ENCODE results near the gene ZNF101. TPM values are rescaled to one million over a fixed set of nuclear protein-coding genes. Genes with fewer than 3 reads are reported as not detected.

Gene ZNF101
- 6.9 and 14.7 TPM in 2 replicates for total RNA-seq

DNA sequence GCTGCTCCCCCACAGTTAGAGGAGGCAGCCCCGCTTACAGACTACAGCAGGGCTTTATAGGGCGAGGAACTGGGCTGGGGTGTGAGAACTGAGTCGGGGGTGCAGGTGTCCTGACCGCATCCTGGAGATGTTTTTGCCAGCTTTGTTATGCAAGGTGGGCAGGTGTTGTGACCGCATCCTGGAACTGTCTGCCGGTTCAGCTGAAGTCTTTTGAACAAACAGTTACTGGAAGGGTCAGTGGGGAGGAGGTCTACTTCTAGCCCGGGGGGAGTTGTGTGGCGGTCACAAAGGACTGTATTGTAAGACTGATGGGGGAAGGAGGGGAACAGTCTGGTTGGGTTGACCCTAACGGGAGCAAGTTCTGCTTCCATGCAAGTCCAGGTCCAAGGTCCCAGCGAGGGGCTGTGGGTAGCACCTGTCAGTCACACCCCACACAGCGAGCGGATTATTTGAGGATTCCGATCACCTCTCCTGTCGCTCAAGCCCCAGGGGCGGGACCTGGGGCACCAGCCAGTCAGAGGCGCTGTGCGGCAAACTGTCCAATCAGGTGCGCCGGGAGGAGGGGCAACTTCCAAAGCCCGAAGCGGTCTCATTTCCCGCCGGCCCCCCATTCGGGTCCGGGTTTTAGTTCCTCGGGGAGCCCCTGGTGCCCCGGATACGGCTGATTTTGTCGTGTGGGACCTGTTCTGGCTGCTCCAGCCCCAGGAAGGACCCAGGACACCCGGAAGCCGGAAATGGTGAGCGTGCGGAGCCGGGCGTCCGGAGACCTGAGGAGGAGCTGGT, at the start of gene ZNF101:
Gene ZNF101 (plus strand): TSS at position 610 of the 783 bp plus-strand sequence. CDS start 125 bp downstream, at position 735.

DNA sequence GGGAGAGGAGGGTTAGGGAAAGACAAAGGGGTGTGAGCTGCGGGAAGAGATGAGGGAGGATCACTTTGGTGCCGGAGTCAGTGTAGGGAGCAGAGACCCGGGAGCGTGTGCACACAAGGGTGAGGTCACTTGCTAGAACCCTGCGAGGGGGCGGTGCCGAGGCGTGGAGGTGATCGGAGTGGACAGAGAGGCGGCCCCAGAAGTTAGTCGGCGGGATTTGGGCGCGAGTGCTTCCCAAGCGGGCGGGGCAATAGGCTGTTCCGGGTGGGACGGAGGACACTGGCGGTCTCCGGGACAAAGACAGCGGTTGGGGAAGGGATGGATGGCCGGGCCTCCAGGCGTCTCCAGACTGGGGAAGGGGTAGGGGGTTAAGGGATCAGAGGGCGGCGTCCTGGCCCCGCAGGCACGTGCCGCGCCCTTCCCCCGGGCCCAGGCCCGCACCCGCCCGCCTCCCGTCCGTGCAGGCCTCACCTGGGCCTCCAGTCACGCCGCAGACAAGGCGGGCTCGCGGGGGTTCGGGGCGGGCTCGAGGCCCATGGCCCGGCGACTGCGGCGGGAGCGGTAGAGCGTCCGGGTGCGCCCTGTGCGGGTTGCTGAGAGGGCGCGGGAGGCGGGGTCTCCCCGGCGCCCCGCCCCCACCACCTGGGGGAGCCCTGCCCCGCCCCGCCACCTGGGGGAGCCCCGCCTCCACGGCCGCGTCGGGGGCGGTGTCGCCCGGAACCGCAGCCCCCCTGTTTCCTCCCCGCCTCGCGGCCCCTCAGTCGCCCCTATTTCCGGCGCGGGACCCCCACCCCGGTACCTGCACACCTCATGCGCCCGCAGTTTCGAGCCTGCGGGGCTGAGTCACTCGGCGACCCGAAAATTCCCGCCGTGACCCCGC, 40.8 kb upstream of the ZNF101 start, which contains the start of gene LPAR2:
Gene LPAR2 (minus strand): TSS at position 600 of the 880 bp plus-strand sequence. CDS start 945 bp downstream, outside the sequence.

GRCh38 chr19:19643158-19644053, 25.2 kb upstream of the ZNF101 start, which contains the start of gene GMIP:
TSS of gene GMIP (minus strand) at chr19:19643657. CDS start at chr19:19643529, 128 bp downstream.

DNA sequence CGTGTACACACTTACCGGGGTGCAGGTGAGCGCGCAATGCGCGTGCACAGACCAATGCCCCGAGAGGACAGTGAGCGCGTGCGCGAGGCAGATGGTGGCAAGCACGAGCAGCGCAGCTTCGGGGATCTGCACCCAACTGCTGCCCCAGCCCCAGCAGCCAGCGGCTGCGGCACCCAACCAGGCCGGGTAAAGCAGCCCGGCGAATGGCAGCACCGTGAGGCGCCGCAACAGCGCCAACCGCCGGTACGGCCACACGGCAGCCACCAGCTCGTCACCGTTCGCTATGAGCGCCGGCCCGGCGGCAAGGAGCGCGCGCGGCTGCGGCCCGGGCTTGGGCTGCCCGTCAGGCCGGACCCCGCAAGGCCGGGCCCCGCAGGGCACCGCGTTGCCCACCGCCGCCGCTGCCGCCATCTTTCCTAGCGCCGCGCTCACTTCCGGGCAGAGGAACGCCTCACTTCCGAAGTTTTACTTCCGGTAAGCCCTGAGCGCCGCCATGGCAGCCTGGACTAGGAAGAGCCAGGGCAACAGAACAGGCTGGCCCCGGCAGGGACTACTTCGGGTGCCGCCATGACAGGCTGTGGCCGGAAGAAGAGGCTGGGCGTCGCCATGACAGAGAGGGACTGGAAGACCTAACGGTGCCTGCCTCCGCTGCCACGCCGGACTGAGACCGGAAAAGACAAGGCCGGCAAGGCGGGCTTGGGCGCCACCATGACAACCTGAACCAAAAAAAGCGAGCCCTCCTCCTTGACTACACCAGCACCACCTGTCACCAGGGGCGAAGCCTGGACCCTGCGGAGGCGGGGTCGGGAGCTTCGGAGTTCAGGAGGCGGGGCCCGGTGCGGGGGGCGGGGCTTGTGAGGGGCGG, 5.2 kb upstream of the ZNF101 start, which contains the start of gene ATP13A1:
Gene ATP13A1 (minus strand): TSS at position 421 of the 865 bp plus-strand sequence. CDS start 10 bp downstream, at position 411.

DNA sequence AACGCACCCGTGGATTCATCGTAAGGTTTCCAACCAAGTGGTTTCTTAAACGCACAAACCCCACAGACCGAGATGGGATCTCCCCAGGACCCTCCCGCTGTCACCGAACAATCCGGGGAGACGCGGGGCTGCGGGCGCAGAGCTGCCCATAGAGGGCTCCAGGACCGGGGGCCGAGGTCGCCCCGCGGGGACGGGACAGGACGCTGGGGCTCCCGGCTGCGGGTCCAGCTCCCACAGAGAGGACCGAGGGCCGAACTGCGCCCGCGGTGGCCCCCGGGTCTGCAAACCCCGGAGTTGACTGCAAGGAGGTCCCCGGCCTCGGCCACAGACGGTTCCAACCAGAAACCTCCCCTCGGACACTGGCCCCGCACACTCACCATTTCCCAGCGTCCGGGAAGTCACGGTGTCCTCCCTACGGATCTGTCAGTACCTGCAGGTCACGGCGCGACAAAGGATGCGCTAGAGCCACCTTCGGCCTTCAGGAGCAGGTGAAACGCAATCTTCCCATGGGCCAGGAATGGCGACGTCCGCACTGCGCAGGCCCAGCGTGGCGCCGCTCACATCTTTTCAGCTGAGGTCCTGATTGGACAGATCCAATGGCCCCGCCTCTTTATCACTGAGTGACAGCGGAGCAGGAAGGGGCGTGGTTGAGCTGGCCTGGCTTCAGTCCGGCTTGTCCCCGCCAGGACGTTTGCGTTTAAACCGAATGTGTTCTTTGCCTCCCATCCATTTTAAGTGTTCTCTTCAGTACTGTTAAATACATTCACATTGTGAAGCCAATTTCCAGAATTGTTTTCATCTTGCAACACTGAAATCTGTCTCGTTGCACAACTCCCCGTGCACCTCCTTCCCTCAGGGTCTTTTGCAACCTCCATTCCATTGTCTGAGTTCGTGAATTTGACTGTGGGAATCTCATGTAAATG, 64.2 kb downstream of the ZNF101 start, which contains the start of gene ZNF14:
Gene ZNF14 (minus strand): TSS at position 534 of the 923 bp plus-strand sequence. CDS start 154 bp downstream, at position 380.

Small RNA genes lying within 50 kb of the gene (small RNA-seq; reads per million reads assigned to genes)
- not detected for gene AC011458.2

Other genes with a start within 250 kb of the ZNF101 start
- gene TSSK6, start 153.3 kb upstream of the ZNF101 start, total RNA-seq = 1.1 and 1.3 TPM in 2 replicates
- 91.4 and 151 TPM in 2 replicates for gene NDUFA13, start 152.6 kb upstream of the ZNF101 start, total RNA-seq
- gene YJEFN3, start 139.9 kb upstream of the ZNF101 start, total RNA-seq = 0.33 and 0.48 TPM in 2 replicates
- not detected in 2 replicates for gene CILP2, start 130.6 kb upstream of the ZNF101 start, total RNA-seq
- not detected in 2 replicates for gene PBX4, start 50.2 kb upstream of the ZNF101 start, total RNA-seq
- 1.3 and 1.8 TPM in 2 replicates for gene LPAR2, start 40.6 kb upstream of the ZNF101 start, total RNA-seq
- gene GMIP, start 25.2 kb upstream of the ZNF101 start, total RNA-seq = 11.2 and 14.7 TPM in 2 replicates
- gene ATP13A1, start 5.2 kb upstream of the ZNF101 start, total RNA-seq = 49.3 and 72.5 TPM in 2 replicates
- 5.2 and 5.5 TPM in 2 replicates for gene ZNF14, start 64.3 kb downstream of the ZNF101 start, total RNA-seq
- 6.9 and 13.1 TPM in 2 replicates for gene ZNF506, start 152.9 kb downstream of the ZNF101 start, total RNA-seq
- 6.5 and 6.7 TPM in 2 replicates for gene ZNF253, start 197.0 kb downstream of the ZNF101 start, total RNA-seq
- 5.9 and 12.8 TPM in 2 replicates for gene ZNF93, start 232.1 kb downstream of the ZNF101 start, total RNA-seq

All from vein endothelial cell (primary cell).